Inflammatory macrophage treated with lipopolysaccharide for 4 hours (primary cell): Measurements from ENCODE around the gene ADSL.

ENCODE experiments used
- DNase-seq: peaks from one replicate; pipeline ENCODE4 v3.0.0-alpha.2; 2020

ADSL gene

DNA sequence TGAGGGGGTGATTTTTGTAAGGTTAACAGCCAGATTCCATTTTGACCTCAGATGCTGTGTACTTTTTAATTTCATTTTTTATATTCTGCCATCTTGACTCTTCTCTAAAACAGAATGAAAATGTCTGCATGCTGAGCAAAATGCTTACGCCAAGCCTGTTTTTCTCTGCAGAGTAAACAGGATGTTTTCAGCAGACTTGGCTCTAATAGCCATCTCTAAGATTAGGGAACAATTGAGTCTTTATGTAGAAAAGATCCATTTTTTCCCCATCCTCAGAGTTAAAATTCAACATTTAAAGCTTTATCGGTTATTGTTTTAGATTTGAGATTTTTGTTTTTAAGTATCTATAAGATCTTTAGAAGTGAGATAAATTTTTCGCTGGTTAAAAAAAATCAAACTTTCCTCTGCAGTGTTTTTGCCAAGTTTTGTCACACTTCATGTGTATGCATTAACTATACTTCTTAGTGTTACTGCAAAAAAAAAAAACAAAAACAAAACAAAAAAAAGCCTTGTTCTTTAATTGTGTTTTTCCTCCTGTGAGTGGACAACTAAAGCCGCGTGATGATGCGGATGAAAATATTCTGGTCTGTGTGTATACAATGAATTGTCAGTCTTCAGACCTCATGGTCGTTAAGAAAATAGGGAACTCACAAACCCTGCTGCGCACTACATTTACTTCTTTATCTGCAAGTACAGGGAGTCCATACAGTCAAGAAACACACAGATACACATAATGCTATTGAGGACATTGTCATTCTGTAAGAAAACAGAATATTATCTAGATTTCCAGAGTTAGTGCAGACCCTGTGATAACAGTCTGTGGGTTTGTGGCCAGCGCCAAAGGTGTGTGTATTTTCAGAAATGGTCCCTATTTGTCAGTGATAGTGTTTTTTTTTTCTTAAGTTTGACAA is 17.5 kb upstream of the ADSL start:
- DNase-seq, result peak; percentile 16

DNA sequence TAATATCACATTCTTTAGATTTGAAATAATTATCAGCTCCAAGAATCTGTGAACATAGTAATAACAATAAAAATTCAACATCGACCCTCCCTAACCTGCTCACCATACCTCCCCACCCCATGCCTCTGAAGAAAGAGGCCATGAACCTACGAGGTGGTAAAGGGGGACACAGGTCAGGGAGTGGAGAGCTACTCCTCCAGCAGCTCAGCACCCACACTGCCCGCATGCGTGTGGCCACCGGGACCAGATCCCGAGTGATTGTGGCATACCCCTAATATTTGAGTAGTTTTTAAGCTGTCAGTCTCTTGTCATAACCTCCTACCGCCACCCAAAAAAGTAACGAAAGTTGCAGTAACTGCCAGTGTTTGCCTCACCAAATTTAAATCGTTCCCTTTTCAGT is 16.8 kb upstream of the ADSL start:
- DNase-seq, result no peak

DNA sequence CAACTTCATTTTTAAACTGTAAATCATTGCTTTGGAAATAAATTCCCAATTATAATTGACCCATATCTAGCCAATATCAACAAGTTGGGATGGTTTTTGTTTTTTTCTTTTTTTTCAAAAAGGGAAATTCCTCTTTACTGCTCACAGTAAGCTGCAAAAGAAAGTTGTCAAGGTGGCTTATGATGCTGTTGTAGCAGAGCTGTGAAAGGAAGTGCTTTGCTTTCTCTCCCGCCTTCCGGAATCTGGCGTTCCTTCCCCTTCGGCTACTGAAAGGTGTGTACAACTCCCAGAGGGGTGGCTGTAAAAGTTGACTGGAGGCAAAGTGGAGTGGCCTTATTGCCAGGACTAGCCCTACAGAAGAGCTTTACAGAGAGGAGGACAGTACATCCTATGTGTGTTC is 16.2 kb upstream of the ADSL start:
- no peak for DNase-seq

DNA sequence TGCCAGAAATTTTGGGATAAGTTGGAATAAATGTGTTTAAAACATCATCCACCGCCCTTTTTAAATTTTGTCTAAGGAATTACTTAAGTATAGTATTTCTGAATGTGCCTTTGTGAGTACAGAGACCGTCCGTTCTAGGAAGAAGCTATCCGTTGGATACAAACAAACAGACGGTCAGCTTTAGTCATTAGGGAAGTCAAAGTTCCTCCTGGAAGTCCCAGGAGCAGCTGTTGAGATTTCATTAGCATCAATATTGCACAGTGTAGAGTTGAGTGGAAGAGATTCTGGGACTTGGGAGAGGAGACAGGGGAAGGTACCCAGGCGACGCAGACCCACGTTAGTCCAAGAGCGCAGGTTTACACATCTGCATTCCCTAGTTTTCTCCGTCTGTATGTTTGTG is 15.7 kb upstream of the ADSL start:
- DNase-seq, result peak; percentile 38

DNA sequence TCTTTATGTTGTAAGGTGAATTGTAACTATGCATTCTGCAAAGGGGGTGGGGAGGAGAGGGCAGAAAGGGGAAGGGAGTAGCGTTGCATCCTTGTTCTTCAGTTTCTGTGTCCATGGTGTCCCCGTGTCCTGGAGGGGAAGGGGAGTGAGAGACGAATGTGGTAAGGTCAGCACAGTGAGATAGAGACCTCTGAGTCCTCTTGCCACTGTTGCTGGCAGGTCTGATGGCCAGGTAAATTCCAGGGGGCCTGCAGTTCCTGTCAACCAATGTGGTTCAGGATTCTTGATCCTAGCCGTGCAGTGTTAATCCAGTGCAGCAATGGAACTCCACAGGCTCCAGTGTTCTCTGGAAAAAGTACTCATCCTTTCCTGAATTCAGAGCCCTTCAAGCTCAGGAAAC is 14.6 kb upstream of the ADSL start:
- peak; percentile 33 for DNase-seq

DNA sequence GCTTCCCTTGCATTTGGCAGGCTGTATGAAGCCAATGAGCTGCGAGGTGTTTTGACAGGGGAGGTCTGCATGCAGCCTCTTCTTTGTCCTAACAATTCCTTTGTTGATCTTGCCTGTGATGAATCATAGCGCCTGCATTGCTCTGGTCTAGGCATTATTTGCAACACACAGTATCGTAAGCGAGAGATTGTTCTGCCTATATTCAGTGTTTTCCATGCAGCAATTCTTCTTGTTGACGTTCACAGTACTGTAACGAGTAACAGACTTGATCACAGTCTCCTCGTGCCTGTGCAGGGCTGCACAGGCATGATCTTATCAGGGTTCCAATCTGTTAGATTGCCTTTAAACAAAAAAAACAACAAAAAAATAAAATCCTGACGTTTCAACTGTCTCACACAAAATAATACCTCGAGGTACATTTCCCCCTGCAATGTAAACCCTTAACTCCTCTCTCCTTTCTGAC is 13.9 kb upstream of the ADSL start:
- no peak for DNase-seq

DNA sequence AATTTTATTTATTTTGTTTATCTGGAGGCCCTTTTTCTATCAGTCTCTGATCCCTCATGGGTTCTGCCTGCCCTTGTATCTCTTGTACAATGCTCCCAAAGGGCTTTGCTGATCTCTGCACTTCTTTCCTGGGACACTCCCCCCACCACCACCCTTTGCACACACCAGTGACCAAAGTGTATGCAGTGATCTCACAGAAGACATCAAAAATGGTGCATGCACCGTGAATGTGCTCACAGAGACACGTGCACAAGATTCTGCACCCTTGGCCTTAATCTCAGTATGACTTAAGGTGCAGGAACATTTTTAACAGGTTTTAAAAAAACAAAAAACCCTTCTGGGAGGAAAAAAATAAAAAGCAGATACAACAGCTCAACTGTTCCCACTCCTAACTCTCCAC is 12.2 kb upstream of the ADSL start:
- DNase-seq, result no peak

DNA sequence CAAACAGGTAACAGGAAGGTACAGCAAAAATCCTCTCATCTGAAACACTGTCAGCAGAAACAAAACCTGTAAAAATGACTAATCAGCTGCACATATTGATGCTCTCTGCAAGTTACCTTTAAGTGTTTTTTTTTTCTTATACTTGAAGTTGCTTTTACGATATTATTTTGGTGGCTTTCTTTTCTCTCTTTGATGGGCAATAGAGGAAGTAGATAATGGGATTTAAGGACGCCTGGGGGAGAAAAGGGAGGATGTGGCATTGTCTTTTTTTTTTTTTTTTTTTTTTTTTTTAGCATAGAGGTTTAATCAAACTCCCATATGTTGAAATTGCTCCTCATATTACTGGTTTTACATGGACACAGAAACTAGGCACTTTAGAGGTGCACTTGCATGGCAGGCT is 11.4 kb upstream of the ADSL start:
- DNase-seq, result no peak

DNA sequence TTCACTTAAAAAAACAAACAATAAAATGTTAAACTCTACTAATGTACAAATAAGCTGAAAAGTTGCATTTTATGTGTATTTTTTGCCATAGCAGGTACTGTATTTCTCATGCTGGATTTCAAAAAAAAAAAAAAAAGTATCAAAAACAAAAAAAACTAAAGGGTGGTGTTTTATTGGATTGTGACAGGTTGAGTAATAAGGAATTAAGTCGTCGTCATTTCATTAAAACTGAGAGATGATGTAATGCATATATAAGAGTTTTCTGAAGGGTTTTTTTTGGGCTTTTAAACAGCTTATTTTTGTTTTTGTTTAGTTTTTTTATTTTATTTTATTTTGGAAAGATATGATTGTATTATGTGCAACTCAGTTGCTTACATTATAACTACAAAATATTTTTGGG is 10.9 kb upstream of the ADSL start:
- DNase-seq, result peak; percentile 27

DNA sequence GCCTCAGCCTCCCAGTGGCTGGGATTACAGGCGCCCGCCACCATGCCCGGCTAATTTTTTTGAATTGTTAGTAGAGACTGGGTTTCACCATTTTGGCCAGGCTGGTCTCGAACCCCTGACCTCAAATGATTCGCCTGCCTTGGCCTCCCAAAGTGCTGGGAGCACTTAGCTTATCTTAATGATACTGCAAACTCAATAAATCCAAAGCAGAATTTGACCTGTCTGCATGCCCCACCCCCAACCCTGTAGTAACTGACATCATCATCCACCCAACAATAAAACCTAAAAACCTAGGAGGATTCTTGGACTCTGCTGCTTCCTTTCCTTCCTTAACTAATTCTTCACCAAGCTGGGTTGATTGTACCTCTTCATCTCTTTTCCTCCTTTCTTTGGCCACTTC is 6.3 kb upstream of the ADSL start:
- no peak for DNase-seq

DNA sequence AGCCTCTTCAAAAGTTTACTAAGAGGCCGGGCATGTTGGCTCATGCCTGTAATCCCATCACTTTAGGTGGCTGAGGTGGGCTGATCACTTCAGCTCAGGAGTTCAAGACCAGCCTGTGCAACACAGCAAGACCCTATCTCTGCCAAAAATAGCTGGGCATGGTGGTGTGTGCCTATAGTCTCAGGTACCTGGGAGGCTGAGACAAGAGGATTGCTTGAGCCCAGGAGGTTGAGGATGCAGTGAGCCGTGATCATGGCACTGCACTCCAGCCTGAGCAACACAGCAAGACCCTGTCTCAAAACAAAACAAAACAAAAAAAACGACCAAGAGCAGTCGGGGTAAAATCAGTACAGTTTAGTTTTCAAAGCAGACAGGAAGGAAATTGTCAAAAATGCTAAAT is 4.7 kb upstream of the ADSL start:
- no peak for DNase-seq

DNA sequence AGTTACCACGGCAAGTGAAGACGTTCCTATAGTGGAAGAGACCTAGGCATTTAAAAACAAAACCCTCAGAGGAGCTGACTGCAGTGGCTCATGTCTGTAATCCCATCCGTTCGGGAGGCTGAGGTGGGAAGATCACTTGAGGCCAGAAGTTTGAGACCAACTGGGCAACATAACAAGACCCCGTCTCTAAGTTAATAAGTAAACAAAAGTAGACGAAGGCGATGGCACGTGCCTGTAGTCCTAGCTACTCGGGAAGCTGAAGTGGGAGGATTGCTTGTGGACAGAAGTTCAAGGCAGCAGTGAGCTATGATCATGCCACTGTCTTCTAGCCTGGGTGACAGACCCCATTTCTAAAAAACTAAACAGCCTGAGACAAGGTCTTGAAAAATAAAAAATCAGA is 3.8 kb upstream of the ADSL start:
- no peak for DNase-seq

DNA sequence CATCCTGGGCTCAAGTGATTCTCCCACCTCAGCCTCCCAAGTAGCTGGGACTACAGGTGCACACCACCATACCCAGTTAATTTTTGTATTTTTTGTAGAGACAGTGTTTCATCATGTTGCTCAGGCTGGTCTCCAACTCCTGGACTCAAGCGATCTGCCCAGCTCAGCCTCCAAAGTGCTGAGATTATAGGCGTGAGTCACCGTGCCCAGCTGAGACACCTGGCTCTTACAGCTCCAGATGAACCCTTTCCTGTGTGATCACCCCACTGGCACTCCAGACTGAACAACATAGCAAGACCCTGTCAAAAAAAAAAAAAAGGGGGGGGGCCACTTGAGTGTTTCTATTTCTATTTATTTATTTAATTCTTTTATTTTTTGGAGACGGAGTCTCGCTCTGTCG is 1.0 kb upstream of the ADSL start:
- no peak for DNase-seq

DNA sequence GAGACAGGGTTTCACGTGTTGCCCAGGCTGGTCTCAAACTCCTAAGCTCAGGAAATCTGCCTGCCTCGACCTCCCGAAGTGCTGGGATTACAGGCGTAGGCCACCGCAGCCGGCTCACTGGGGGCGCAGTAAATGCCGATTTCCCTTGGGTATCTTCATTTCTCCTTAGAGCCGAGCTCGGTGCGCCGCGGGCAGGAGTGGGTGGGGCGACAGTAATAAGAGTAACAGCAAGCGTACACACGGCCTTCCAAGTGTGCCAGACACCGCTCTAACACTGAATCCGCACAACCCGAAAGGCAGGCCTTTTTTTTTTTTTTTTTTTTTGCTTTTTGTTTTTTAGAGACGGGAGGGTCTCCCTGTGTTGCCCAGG is 500 bp upstream of the ADSL start:
- DNase-seq, result peak; percentile 46

DNA sequence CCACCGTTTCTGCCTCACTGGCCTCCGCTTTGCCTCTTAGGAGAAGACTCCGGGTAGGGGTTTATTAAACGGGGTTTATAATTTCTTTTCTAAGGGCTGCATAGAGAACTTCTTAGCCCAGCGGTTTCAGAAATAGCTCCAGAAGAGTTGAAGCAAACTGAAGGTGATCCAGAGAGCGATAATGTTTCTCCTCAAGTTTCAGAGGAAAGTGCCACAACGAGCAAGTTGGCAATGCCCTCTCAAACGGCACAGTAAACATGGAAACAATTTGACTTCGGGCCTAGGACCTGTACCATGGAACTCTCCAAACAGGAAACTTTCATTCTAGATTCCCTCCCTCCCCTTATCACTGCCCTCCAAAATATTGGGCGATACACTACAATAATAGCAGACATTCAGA is 1.0 kb downstream of the ADSL start:
- no peak for DNase-seq

DNA sequence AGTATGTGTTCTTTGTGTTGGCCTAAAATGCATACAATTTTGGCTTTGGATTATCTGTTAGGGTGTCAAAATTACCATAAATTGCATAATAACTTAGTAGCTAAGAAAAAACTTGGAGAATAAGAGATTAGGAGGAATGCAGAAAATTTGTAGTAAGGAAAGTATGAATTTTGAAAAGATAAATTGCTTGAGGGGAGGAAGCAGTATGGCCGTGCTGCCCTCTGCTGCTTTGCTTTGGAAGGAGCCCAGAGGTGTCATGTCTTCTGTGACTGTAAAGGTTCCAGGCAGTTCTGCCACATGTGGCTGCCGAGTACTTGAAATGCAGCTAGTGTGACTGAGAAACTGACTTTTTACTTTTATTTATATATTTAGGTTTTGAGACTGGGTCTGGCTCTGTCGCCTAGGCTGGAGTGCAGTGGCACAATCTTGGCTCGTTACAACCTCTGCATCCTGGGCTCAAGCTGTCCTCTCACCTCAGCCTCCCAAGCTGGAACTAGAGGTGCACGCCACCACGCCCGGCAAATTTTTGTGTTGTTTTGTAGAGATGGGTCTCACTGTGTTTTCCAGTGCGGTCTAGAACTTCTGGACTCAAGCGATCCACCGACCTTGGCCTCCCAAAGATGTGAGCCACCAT is 1.8 kb downstream of the ADSL start:
- peak; percentile 51 for DNase-seq

DNA sequence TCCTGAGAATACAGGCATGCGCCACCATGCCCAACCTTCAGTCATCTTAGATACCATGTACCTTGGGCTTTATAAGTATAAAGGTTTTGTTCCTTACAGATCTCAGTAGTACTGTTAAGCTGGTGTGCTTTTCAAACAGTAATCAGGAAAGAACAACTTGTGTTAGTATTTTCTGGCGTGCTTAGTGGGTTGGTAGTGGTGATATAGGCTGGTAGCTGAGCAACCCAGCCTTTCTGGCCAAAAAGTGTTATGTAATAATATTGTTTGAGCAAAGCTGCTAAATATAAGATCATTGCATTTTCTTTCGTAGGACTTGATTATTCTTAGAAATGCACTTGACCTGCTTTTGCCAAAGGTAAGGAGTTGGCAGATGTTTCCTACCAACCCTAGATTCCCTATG is 6.5 kb downstream of the ADSL start:
- DNase-seq, result no peak

DNA sequence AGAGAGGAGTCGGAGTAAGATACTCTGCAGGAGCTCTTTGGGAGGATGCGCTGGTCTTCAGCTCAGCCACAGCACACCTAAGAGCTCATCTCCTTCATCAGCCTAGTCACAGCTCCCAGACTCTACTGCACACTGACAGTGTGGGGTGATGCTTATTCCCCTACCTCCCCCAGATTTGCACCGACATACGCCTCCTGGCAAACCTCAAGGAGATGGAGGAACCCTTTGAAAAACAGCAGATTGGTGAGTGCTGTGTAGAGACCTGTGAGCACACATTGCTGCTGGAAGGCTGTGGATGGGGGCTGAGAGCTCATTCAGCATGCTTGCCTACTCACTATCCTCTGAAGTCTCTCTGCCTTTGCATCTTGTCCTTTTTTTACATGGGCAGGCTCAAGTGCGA is 14.8 kb downstream of the ADSL start:
- DNase-seq, result no peak

DNA sequence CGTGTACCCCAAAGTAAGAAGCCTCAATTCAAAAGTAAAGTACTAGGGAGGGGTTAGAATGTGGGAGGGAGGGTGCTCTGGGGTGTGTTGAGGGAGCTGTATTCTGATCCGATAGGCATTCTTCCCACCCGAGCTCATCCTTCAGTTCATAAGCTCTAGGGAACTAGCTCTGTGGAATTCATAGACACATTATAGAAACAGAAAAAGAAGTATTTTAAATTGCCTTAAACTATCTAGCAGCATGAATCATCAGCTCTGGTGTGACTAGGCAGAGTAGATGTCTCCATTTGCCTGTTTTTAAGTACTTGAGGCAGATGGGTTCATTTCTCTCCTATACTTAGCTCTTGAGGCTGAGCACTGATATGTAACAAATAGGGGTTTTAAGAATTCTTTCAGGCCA is 16.8 kb downstream of the ADSL start:
- no peak for DNase-seq

DNA sequence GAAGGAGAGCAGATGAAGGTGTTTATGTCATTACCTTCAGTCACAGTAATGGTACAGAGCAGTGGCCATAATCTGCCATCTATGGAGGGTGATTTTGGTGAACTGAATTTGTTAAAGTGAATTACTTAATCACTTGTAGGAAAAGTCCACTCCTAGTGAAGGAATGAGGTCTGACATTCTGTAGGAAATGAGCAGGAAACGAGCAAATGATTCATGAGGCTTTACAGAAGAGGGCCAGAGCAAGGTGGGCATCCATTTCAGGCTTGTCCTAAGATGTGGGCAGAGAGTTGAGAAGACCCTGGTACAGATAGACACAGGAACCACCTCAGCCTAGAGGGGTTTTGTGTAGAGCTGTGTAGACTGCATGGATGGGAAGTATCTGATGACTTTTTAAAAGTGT is 18.1 kb downstream of the ADSL start:
- DNase-seq, result no peak

DNA sequence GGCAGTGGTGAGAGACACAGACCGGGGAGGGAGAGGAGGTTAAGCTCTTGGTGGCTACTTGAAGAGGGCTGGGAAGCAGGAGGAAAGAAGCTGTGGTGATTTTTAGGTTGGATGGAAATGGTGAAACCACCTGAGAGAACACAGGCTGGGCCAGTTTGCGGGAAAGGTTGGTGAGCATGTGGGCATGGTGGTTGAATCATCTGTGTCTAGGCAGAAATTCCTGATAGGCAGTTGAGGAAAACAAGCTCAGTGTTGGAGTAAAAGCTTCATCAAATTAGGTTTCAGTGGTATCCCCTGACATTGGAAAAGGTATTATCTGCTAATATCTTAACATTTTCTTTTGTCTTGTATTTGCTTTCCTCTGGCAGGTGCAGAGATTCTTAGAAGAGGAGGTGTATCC is 19.8 kb downstream of the ADSL start:
- no peak for DNase-seq

DNA sequence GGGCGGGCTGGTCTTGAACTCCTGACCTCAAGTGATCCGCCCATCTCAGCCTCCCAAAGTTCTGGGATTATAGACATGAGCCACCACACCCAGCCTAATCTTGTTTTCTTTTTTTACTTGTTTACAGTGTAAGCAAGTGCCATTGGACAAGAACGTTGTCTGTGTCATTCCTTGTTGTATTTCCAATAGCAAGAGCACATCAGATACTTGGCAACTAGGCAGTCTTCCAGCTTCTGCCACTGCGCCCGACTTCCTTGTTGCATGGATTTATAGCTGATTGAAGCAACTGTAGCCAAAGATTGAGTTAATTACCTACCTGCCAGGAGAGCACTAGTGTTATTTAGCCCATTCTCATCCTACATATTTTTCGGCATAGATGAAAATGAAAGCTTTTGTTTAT is 21.0 kb downstream of the ADSL start:
- no peak for DNase-seq

DNA sequence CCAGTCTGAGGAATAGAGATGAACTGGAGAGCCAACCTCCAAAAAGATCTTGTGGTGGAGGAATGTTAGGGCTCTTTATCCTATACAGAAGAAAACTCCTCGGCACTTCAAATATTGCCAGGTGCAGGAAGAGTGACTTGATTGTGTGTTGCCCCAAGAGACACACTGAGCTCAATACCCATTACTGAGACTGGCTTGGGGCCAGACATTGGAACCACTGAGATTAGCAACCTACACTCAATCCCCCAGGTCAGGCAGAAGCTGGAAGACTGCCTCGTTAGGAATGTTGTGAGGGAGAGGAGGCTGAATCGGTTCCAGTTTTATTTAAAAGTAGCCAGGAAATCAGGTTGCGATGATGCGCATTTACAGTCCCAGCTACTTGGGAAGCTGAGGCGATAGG is 21.7 kb downstream of the ADSL start:
- no peak for DNase-seq

DNA sequence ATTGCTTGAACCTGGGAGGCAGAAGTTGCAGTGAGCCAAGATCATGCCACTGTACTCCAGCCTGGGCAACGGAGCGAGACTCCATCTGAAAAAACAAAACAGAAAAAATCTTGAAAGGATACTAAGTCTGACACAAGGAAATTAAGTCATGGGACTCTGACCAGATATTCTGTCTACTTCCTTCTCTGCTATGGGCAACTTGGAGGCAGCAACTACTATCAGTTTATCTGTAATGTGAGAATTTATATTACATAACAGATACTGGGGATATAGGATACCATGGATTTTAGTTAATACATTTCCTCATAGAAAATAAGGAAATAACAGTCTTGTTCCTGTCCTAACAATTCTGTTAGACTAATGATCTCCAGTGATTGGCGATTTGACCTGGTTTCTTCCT is 22.5 kb downstream of the ADSL start:
- peak; percentile 74 for DNase-seq

DNA sequence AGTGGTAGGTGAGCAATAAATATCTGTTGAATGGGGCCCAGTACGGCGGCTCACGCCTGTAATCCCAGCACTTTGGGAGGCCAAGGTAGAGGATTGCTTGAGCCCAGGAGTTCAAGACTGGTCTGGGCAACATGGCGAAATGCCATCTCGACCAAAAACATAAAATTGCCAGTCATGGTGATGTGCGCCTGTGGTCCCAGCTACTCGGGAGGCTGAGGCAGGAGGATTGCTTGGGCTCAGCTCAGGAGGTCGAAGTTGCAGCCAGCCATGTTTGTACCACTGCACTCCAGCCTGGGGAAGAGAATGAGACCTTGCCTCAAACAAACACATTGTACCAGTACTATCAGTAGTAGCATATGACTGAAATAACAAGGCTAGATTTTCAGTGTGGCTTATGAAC is 28.3 kb downstream of the ADSL start:
- no peak for DNase-seq
